Colon (tissue), 2 donors: ENCODE data around the gene MAGIX.

Experiments used
- FAIRE-seq: peaks from 2 replicates; lab custom pipeline; 2012; peaks lifted over from hg19 to GRCh38; lab: Jason Lieb, UNC
- donor health status: control.
- donor health status: control.

The MAGIX gene

GRCh38 chrX:49184294-49185281, 22.0 kb downstream of the MAGIX start:
- peak; percentile 88 for FAIRE-seq

DNA sequence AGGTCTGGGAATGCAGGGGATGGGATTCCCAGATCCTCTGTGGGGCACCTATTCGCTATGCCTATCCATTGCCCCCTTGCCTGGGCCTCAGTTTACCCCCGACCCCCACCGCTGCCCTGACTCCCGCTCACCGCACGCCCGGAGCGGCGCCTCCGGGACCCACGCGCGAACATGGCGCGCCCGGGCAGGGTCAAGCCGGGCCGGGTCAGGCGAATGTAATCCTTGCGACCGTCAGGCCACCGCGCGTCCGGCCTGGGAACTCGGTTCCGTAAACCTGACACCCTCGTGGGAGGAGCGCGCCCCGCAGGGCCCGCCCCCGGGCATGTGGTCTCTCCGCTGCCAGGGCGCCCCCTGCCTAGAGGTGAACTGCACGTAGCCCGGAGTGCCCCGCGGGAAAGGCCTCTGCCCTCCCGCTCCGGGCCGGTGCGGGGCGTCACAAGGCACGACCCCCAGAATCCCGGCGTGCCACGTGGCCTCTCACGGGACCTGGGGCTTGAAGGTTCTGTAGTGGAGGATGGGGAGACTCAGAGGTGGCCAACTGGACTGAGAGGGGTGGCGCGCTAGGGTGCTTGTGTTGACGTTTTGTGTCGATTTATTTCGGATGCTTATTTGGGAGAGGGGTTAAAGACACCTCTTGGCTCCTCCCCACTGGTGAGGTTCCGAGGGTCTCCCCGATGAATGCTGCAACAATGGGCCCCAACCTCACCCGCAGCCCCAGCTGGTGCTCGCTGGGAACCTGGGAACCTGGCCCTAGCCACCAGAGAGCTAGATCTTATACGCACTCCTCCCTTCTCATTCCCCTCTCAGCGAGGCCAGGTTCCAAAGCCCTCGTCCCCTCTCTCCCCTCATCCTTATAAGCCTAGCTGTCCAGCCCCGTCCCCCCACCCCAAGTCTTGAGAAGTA, 23.8 kb downstream of the MAGIX start, which contains the start of gene PRICKLE3:
Gene PRICKLE3 (minus strand): TSS at position 249 of the 903 bp plus-strand sequence. CDS start 76 bp downstream, at position 173.
- no peak for FAIRE-seq

DNA sequence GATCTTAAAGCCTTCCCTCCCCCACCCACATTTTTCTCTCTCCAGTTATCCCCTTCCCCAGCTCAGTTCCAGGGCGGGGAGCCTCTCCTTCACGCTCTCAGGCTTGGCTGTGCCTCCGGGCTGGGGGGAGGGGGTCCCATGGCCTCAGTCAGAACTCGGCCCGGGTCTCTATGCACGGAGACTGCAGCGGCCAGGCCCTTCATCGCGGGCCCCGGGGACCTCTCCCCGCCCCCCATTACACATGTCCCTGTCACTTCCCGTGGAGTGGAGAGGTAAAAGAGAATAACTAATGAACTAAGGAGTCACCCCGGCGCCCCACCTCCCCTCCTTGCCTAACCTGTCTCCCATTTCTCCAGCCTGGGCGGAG, 24.5 kb downstream of the MAGIX start:
- no peak for FAIRE-seq

- no peak for FAIRE-seq
Observed at GRCh38 chrX:49187526-49187925, 25.0 kb downstream of the MAGIX start.

DNA sequence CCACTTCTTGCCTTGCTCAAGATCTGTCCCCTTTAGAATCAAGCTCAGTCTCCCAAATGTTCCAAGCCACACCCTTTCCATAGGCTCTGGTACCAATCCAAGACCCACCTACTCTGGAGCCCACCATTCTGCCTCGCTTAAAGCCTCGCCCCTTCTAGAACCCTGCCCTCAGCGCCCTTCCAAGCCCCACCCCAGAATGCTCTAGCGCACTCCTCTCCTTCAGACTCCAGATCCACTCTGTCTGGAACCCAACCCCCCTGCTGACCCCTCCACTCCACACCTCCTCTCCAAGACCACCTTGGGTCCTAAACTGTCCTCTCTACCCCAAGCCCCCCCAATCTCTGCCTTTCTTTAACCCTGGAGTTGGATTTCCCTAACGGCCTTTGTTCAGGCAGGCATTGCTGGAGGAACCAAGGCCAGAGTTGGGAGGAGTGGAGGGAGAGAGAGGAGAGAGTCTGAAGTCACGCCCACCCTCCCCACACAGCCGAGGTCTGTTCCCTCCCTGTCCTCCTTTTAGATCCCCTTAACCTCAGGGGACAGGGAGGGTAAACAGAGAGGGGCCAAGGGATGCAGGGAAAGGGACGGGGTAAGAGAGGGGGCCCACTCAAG, 26.0 kb downstream of the MAGIX start:
- FAIRE-seq = no peak

GRCh38 chrX:49189606-49190005, 27.0 kb downstream of the MAGIX start:
- no peak for FAIRE-seq

- FAIRE-seq = peak; percentile 100
Observed at GRCh38 chrX:49190821-49191573, 28.4 kb downstream of the MAGIX start.

DNA sequence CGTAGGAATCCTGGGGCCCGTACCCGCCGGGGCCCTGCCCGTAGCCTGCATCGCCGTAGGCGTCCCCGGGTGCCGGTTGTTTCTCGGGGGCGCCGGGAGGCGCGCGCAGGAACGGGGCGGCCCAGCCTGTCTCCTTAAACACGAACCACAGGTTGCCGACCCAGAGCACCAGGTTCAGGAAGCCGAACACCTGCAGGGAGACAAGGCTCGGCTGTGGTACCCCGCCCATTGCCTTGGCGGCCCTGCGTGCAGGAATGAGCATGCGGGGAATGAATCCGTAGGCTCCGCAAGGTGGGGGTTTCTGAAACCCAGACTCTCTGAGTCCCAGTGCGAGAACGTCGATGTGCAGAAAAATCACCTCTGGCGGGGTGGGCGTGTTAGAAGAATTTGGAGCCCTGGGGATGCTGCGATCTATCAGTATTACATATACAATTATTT, 29.0 kb downstream of the MAGIX start:
- no peak for FAIRE-seq

DNA sequence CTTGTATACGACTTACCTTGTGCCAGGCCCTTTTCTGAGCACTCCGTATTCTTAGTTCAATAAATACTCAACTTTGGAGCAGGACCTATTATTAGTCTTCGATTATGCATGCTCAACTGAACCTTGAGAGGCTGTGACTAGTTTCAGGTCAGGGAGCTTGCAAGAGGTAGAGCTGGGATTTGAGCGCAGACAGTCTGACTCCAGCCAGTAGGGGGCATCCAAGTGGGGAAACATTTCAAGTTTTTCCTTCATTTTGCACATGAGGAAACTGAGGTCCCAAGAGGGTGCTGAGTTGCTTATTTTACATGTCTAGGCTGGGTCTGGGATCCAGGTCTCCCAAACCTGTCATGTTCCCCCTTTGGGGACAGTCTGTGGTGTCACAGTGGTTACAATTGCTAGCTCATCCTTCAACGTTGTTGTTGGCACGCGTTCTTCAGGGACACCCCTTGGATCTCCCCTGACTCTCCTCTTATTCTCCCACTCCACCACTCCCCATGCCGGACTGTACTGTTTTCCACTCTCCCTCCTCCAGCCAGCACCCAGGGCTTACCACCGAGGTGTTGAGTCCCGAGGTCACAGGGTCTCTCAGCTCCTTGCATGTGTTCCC, 30.3 kb downstream of the MAGIX start:
- no peak for FAIRE-seq

- FAIRE-seq = no peak
Observed at GRCh38 chrX:49193542-49193964, 31.0 kb downstream of the MAGIX start.

GRCh38 chrX:49197543-49198087, 35.1 kb downstream of the MAGIX start:
- no peak for FAIRE-seq

- no peak for FAIRE-seq
Observed at GRCh38 chrX:49198540-49199314, 36.2 kb downstream of the MAGIX start.

DNA sequence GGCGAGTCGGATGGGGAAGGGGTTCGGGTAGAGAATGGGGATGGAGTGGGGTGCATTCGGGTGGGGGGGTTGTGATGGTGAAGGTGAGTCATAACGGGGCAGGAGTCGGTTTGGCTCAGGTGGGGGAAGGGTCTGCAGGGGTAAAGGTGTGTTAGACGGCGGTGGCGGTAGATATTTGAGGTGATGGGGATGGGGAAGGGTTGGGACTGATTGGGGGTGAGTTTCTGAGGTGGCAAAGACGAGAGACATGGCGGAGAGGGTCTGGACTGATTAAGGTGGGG, 36.7 kb downstream of the MAGIX start:
- no peak for FAIRE-seq

DNA sequence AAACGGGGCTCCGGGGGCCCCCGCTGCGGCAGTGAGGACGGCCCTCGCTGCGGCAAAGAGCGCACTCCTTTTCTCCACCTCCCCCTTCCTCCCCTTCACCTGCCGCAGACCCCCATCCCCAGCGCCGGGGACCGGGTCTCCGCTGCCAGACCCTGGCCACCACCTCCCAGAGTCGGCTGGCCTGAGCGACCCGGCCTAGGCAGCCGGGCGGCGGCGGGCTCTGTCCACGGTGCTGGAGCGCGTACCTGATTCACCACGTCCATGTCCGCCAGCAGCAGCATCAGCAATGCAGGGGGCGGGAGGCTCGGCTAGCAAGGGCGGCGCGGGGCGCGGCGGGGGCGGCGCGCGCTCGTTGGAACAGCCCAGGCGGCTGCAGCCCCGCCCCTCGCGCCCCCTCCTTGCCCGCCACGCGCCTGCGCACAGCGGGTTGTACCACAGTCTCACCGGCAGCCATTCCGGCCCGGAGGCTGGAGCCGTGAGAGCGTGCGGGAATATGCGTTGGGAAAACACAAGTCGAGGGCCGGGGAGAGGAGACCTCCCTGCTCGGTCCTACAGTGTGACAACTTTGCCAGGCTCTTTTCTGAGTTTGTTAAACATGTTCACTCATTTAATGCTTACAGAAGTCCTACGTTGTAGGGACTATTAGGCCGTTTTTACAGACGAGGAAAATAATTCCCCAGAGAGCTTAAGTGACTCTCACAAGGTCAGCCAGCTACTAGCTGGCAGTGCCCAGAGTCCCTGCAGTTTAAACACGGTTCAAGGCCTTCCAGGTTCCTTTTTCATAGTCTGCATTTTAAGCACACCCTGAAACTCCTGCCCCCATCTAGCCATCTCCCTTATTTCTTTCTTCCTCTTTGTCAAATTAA, 37.6 kb downstream of the MAGIX start, which contains the start of gene SYP:
Gene SYP (minus strand): TSS at position 288 of the 866 bp plus-strand sequence. CDS start 7 bp downstream, at position 281.
- no peak for FAIRE-seq

GRCh38 chrX:49202022-49202421, 39.5 kb downstream of the MAGIX start:
- no peak for FAIRE-seq

GRCh38 chrX:49203536-49203935, 41.0 kb downstream of the MAGIX start:
- no peak for FAIRE-seq

- FAIRE-seq = no peak
Observed at GRCh38 chrX:49204017-49204416, 41.5 kb downstream of the MAGIX start.

DNA sequence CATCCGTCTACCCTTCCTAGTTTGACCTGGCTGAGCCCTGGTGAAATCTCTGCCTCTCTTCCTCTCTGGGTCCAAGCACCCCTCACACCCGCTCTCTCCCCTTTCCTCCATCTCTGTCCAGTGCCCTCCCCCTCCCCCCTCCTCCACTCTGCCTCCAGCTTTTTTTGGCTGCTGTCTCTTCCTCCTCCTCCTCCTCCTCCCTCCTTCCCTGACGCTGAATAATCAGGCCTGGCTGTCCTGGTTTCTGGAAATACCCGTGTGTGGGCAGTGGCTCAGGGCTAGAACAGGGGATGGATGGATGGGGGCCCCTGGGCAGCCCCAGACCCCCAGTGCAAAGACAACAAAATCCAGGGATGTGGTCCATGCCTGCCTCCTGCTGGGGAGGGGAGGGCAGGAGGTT, 42.2 kb downstream of the MAGIX start:
- no peak for FAIRE-seq

- FAIRE-seq = no peak
Observed at GRCh38 chrX:49205443-49205842, 42.9 kb downstream of the MAGIX start.
